Neuronal stem cell (in vitro differentiated cells): Measurements from ENCODE around the gene HPS6.

Experiments
- DNase-seq: peaks from one replicate; pipeline ENCODE4 v3.0.0-alpha.2; 2013; ENCODE audit warnings: low spot score
- H2AFZ ChIP-seq: one replicate; pipeline ENCODE4 v1.6.1; 2013; ENCODE audit warnings: mild to moderate bottlenecking, low read length, inconsistent platforms
- H2AK5ac ChIP-seq: 2 replicates; pipeline ENCODE4 v1.6.1; 2013; ENCODE audit warnings: low read depth, mild to moderate bottlenecking, inconsistent platforms, low read length, moderate library complexity, mixed read lengths
- H2BK120ac ChIP-seq: 2 replicates; pipeline ENCODE4 v1.6.1; 2013; ENCODE audit warnings: low read depth, mild to moderate bottlenecking, inconsistent platforms, low read length, moderate library complexity, mixed read lengths
- H2BK12ac ChIP-seq: one replicate; pipeline ENCODE4 v1.6.1; 2013; ENCODE audit warnings: low read length, inconsistent platforms
- H2BK15ac ChIP-seq: 2 replicates; pipeline ENCODE4 v1.6.1; 2013; ENCODE audit warnings: mild to moderate bottlenecking, low read length, inconsistent platforms, mixed read lengths
- H2BK5ac ChIP-seq: one replicate; pipeline ENCODE4 v1.6.1; 2013; ENCODE audit warnings: inconsistent platforms, mild to moderate bottlenecking, low read length, moderate library complexity
- H3K14ac ChIP-seq: one replicate; pipeline ENCODE4 v1.6.1; 2013; ENCODE audit warnings: low read length, inconsistent platforms
- H3K18ac ChIP-seq: 2 replicates; pipeline ENCODE4 v1.6.1; 2013; ENCODE audit warnings: low read length, inconsistent platforms
- H3K23ac ChIP-seq: 2 replicates; pipeline ENCODE4 v1.6.1; 2013; ENCODE audit warnings: low read depth, mild to moderate bottlenecking, mixed read lengths, low read length, inconsistent platforms; ENCODE audit not compliant: poor library complexity
- H3K27ac ChIP-seq: replicated peaks from 3 replicates; pipeline ENCODE4 v1.5.1; 2013; ENCODE audit warnings: low read length, inconsistent platforms
- H3K27me3 ChIP-seq, 3 experiments: 2 replicates each; pipeline ENCODE4 v1.6.1; 2013; ENCODE audit warnings: low read length in 3 of 3, mild to moderate bottlenecking in 2 of 3, inconsistent platforms in 1 of 3, low read depth in 1 of 3, mixed read lengths in 1 of 3, moderate library complexity in 1 of 3; ENCODE audit not compliant: control insufficient read depth in 3 of 3, insufficient read depth in 3 of 3
- H3K36me3 ChIP-seq, 2 donors: replicated peaks in 1 of 2; 2 replicates each; pipeline ENCODE4 v1.6.1; 2013; ENCODE audit warnings: low read length in 2 of 2; ENCODE audit not compliant: control insufficient read depth in 2 of 2, insufficient read depth in 2 of 2
- H3K4ac ChIP-seq: 2 replicates; pipeline ENCODE4 v1.6.1; 2013; ENCODE audit warnings: inconsistent platforms, mild to moderate bottlenecking, low read length, moderate library complexity
- H3K4me1 ChIP-seq, 2 donors: 1 replicate in 1 of 2; 2 replicates in 1 of 2; pipeline ENCODE4 v1.6.1; 2013; ENCODE audit warnings: low read length in 2 of 2, low read depth in 1 of 2; ENCODE audit not compliant: control insufficient read depth in 2 of 2, insufficient read depth in 1 of 2
- H3K4me2 ChIP-seq: one replicate; pipeline ENCODE4 v1.6.1; 2013; ENCODE audit warnings: mild to moderate bottlenecking, low read length, inconsistent platforms; ENCODE audit not compliant: insufficient read depth, poor library complexity, severe bottlenecking
- H3K4me3 ChIP-seq, 2 donors: 2 replicates each; pipeline ENCODE4 v1.5.1; 2013; ENCODE audit warnings: low read length in 2 of 2, mild to moderate bottlenecking in 2 of 2, inconsistent platforms in 1 of 2, moderate library complexity in 1 of 2
- H3K79me1 ChIP-seq: one replicate; pipeline ENCODE4 v1.6.1; 2013; ENCODE audit warnings: low read depth, mild to moderate bottlenecking, inconsistent platforms, low read length, moderate library complexity
- H3K9ac ChIP-seq: one replicate; pipeline ENCODE4 v1.6.1; 2013; ENCODE audit warnings: mild to moderate bottlenecking, low read depth, low read length, inconsistent platforms; ENCODE audit not compliant: poor library complexity
- H3K9me3 ChIP-seq, 2 donors: replicated peaks in 1 of 2; 2 replicates each; pipeline versions ENCODE3 to v1.6.1; 2013; ENCODE audit warnings: low read length in 2 of 2, mild to moderate bottlenecking in 2 of 2, inconsistent platforms in 1 of 2, low read depth in 1 of 2, mixed read lengths in 1 of 2, moderate library complexity in 1 of 2; ENCODE audit not compliant: control insufficient read depth in 2 of 2, insufficient read depth in 1 of 2
- H4K8ac ChIP-seq: one replicate; pipeline ENCODE4 v1.6.1; 2013; ENCODE audit warnings: low read depth, mild to moderate bottlenecking, inconsistent platforms, low read length, moderate library complexity
- H4K91ac ChIP-seq: one replicate; pipeline ENCODE4 v1.6.1; 2013; ENCODE audit warnings: low read length, low read depth, mild to moderate bottlenecking, inconsistent platforms; ENCODE audit not compliant: poor library complexity
- WGBS, 2 donors: extraction: QIAGEN DNeasy Blood & Tissue Kit; methylation state at CpG; one replicate each; pipeline ENCODE4 v1.1.7; 2013; ENCODE audit warnings: missing lambda C conversion rate in 2 of 2, mixed read lengths in 1 of 2; ENCODE audit not compliant: insufficient read length in 2 of 2, insufficient replicate concordance in 1 of 2; ENCODE audit errors: extremely low coverage in 2 of 2; 5-methylcytosine and 5-hydroxymethylcytosine counted together

The HPS6 gene

DNA sequence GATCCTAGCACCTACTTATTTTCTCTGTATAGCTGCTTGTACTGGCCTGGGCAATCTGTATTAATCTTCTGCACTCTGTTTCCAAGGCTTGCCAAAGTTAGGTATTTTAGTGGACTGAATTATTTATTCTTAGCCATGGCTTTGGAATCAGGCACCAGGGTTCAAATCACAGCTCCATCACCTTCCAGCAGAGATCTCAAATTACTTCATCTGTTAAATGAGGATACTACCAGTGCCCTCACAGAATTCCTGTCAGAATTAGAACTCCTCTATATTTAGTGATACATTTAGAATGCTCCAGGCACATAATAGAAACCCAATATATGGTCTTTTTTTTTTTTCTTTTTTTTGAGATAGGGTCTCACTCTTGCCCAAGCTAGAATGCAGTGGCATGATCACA is 26.7 kb upstream of the HPS6 start:
- H3K14ac ChIP-seq, result no peak overlapping the region
- no peak overlapping the region for H3K4ac ChIP-seq
- H3K27me3 ChIP-seq, result no peaks in the 10 kb centered on the region
- no peak overlapping the region for H2BK12ac ChIP-seq
- no peak overlapping the region for H3K9ac ChIP-seq
- no peaks in the 10 kb centered on the region for H3K9me3 ChIP-seq
- no peak overlapping the region for H2BK15ac ChIP-seq
- no peak overlapping the region for H3K4me2 ChIP-seq
- no peak overlapping the region for H2BK120ac ChIP-seq
- H3K36me3 ChIP-seq, result peaks cover 2 to 40% of the 10 kb centered on the region in 2 donors
- H3K4me1 ChIP-seq, result no peaks in the 10 kb centered on the region
- H3K23ac ChIP-seq, result no peak overlapping the region
- H4K91ac ChIP-seq, result no peak overlapping the region
- no peak overlapping the region for H3K27ac ChIP-seq
- H2AFZ ChIP-seq, result no peak overlapping the region
- no peak for DNase-seq
- no peak overlapping the region for H3K4me3 ChIP-seq
- H4K8ac ChIP-seq, result no peak overlapping the region
- peaks cover 6% of the 10 kb centered on the region for H3K79me1 ChIP-seq
- H3K18ac ChIP-seq, result no peak overlapping the region
- no peak overlapping the region for H2AK5ac ChIP-seq
- no peak overlapping the region for H2BK5ac ChIP-seq

DNA sequence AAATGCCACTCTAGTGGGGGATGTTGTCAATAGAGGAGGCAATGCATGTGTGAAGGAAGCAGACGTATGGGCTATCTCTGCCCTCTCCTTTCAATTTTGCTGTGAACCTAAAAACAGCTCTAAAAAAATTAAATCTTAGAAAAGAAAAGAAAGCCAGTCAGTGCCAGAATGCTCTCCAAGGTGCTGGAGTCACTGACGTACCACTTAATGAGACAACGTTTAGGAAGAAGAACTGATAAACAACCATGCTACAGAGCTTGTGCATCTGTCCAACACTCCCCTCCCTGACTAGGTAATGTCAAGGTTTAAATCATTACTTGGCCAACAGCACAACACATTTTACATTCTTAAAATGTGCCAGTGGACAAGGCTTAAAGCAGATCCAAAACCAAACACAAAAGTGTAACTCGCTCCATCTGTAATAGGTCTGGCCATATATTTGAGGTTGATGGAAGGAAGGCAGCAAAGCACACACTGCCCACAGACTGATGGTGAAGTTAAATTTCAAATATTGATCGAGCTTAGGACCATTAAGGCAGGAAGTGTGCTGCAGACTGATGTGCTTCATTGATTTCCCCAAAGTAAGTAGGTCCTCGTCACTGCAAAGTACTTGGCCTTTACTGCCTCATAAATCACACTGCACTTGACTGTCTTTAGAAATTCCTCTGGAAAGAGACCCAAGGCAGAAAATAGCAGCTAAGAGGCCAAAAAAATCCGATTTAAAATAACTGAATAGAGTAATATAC is 24.7 kb upstream of the HPS6 start:
- Histone ChIP-seq H4K8ac (no peak overlapping the region), H3K9me3 (no peaks in the 10 kb centered on the region), H2BK5ac (no peak overlapping the region), H3K4me2 (no peak overlapping the region), H2BK120ac (no peak overlapping the region), H3K4me1 (no peaks in the 10 kb centered on the region), H3K4me3 (no peak overlapping the region), H3K18ac (no peak overlapping the region), H2BK12ac (no peak overlapping the region), H3K27ac (no peak overlapping the region), H3K4ac (no peak overlapping the region), H3K23ac (no peak overlapping the region), H2AK5ac (no peak overlapping the region), H3K79me1 (peaks cover 6% of the 10 kb centered on the region), H3K27me3 (no peaks in the 10 kb centered on the region), H3K14ac (no peak overlapping the region), H3K36me3 (peaks cover 2 to 26% of the 10 kb centered on the region in 2 donors), H3K9ac (no peak overlapping the region), H2BK15ac (no peak overlapping the region), H4K91ac (no peak overlapping the region), H2AFZ (no peak overlapping the region)
- no CpG with 5 or more reads among the region's 7 CpGs for WGBS, 2 donors
- no peak for DNase-seq

DNA sequence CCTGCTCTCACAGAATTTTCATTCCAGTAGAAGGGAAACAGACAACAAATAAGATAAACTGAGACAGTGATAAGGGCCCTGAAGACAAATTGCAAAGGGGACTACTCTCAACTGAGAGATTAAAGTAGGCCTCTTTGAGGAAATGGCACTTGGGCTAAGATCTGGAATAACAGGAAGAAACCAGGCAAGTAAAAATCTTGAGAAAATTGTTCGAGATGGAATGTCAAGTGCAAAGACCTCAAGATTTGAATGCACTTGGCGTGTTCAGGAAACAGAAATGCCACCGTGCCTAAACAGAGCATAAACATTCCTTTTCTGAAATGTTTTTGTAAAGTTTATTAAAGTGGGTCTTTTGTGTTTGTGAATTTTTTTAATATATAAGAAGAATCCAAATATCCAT is 19.9 kb upstream of the HPS6 start:
- H2BK12ac ChIP-seq, result no peak overlapping the region
- no peak overlapping the region for H3K9ac ChIP-seq
- no peak overlapping the region for H2AK5ac ChIP-seq
- no peaks in the 10 kb centered on the region for H3K36me3 ChIP-seq
- H3K14ac ChIP-seq, result no peak overlapping the region
- H3K79me1 ChIP-seq, result peaks cover 4% of the 10 kb centered on the region
- no peaks in the 10 kb centered on the region for H3K27me3 ChIP-seq
- no peaks in the 10 kb centered on the region for H3K9me3 ChIP-seq
- no CpG with 5 or more reads among the region's 3 CpGs for WGBS, 2 donors
- no peak overlapping the region for H3K27ac ChIP-seq
- H3K23ac ChIP-seq, result no peak overlapping the region
- H3K4me3 ChIP-seq, result no peak overlapping the region
- no peak overlapping the region for H2BK5ac ChIP-seq
- H4K8ac ChIP-seq, result no peak overlapping the region
- no peak overlapping the region for H2AFZ ChIP-seq
- no peak overlapping the region for H3K18ac ChIP-seq
- no peak for DNase-seq
- no peak overlapping the region for H2BK120ac ChIP-seq
- no peak overlapping the region for H2BK15ac ChIP-seq
- no peak overlapping the region for H3K4ac ChIP-seq
- H3K4me2 ChIP-seq, result no peak overlapping the region
- H4K91ac ChIP-seq, result no peak overlapping the region
- no peaks in the 10 kb centered on the region for H3K4me1 ChIP-seq

- Histone ChIP-seq H2BK120ac (no peak overlapping the region), H3K9ac (no peak overlapping the region), H3K18ac (no peak overlapping the region), H3K4me2 (no peak overlapping the region), H3K4ac (no peak overlapping the region), H3K14ac (no peak overlapping the region), H3K4me3 (no peak overlapping the region), H2BK5ac (no peak overlapping the region), H3K4me1 (no peaks in the 10 kb centered on the region), H3K79me1 (no peaks in the 10 kb centered on the region), H3K36me3 (no peaks in the 10 kb centered on the region), H3K9me3 (no peaks in the 10 kb centered on the region), H4K8ac (no peak overlapping the region), H2AK5ac (no peak overlapping the region), H3K23ac (no peak overlapping the region), H3K27me3 (no peaks in the 10 kb centered on the region), H2AFZ (no peak overlapping the region), H2BK15ac (no peak overlapping the region), H3K27ac (no peak overlapping the region), H4K91ac (no peak overlapping the region), H2BK12ac (no peak overlapping the region)
- WGBS, 2 donors, result no CpG with 5 or more reads among the region's 2 CpGs
- DNase-seq, result no peak
Observed at GRCh38 chr10:102046095-102046494, 19.1 kb upstream of the HPS6 start.
